Smooth muscle cell (in vitro differentiated cells): ENCODE results near the gene CDCP1. TPM values are rescaled to one million over a fixed set of nuclear protein-coding genes. Genes with fewer than 3 reads are reported as not detected.

ENCODE experiments used
- DNase-seq: peaks from one replicate; lab custom pipeline; 2025; ENCODE audit not compliant: unreplicated experiment; lab: John Stamatoyannopoulos, UW
- H2AFZ ChIP-seq: fragments of 200-600 bp; sonication (generic); 2 replicates; pipeline ENCODE4 v1.6.0; 2016; ENCODE audit warnings: antibody characterized with exemption, low read depth, mild to moderate bottlenecking
- H3F3A ChIP-seq: fragments of 200-600 bp; sonication (generic); 2 replicates; pipeline ENCODE4 v1.6.0; 2017; ENCODE audit warnings: antibody characterized with exemption, low read depth
- H3K27ac ChIP-seq: fragments of 200-600 bp; sonication (generic); 2 replicates; pipeline ENCODE4 v1.5.1; 2016; ENCODE audit warnings: low read depth, mild to moderate bottlenecking
- H3K27me3 ChIP-seq: fragments of 200-600 bp; sonication (generic); 2 replicates; pipeline ENCODE4 v1.6.1; 2016; ENCODE audit warnings: low read depth, mild to moderate bottlenecking
- H3K36me3 ChIP-seq: fragments of 200-600 bp; sonication (generic); 2 replicates; pipeline ENCODE4 v1.5.1; 2016; ENCODE audit warnings: low read depth
- H3K4me1 ChIP-seq: fragments of 200-600 bp; sonication (generic); 2 replicates; pipeline ENCODE4 v1.5.1; 2016; ENCODE audit warnings: low read depth
- H3K4me2 ChIP-seq: fragments of 200-600 bp; sonication (generic); 2 replicates; pipeline ENCODE4 v1.6.0; 2016; ENCODE audit warnings: mild to moderate bottlenecking
- H3K4me3 ChIP-seq: fragments of 200-600 bp; sonication (generic); 2 replicates; pipeline ENCODE4 v1.5.1; 2016; ENCODE audit warnings: mild to moderate bottlenecking
- H3K79me2 ChIP-seq: fragments of 200-600 bp; sonication (generic); 2 replicates; pipeline ENCODE4 v1.6.0; 2016; ENCODE audit warnings: low read depth, mild to moderate bottlenecking
- H3K9ac ChIP-seq: fragments of 200-600 bp; sonication (generic); 2 replicates; pipeline ENCODE4 v1.6.0; 2016; ENCODE audit warnings: low read depth
- H3K9me3 ChIP-seq: fragments of 200-600 bp; sonication (generic); replicated peaks from 2 replicates; pipeline ENCODE4 v1.5.1; 2016; ENCODE audit warnings: low read depth
- H4K20me1 ChIP-seq: fragments of 200-600 bp; sonication (generic); 2 replicates; pipeline ENCODE4 v1.6.0; 2016; ENCODE audit warnings: low read depth
- WGBS: methylation state at CpG from one replicate; pipeline ENCODE4 v1.1.7; 2016; ENCODE audit warnings: low lambda C conversion rate; 5-methylcytosine and 5-hydroxymethylcytosine counted together
- polyA plus RNA-seq: library from polyadenylated mRNA; unstranded; fragments of >200 nt; fragmentation: Nextera tagmentation; extraction: Ambion mirVana; gene quantifications from 2 replicates; pipeline ENCODE4 v1.2.1, GENCODE V29; 2016
- total RNA-seq: library from RNA; depleted of rRNA; stranded (reverse); fragments of >200 nt; gene quantifications from 2 replicates; pipeline ENCODE4 v1.2.3, GENCODE V29; 2014
- TF ChIP-seq, protein P1 (sequence below): fragments of 200-600 bp; sonication (generic); IDR thresholded peaks from 2 replicates; pipeline ENCODE4 v1.5.1; 2017; ENCODE audit warnings: borderline replicate concordance, mild to moderate bottlenecking, antibody characterized with exemption; ENCODE audit not compliant: insufficient read depth, poor library complexity, severe bottlenecking

The CDCP1 gene
- total and polyA plus RNA-seq, 2 experiments from 2014 or later, result 2.5 to 7.9 TPM

DNA sequence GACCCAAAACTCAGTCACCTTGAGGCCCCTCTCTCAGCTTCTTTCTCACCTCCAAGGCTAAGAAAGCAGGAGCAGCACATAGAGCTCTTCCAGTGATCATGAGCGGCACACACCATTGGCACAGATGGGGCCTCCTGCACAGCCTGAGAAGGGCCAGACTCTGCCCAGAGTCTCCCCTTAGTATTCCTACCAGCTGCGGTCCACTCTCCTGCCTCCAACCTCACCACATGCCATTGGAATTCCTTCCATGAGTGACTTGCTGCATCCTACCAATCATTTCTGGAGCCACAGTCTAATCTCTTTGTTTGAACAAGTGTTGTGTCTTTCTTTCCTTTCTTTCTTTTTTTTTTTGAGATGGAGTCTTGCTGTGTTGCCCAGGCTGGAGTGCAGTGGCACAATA is 39.3 kb downstream of the CDCP1 start:
- no peaks in the 10 kb centered on the region for H4K20me1 ChIP-seq
- no peak overlapping the region for H3K9ac ChIP-seq
- peaks cover 17% of the 10 kb centered on the region for H3F3A ChIP-seq
- no peak overlapping the region for H3K4me3 ChIP-seq
- peak overlapping the region; percentile 98 for H3K27ac ChIP-seq
- no peaks in the 10 kb centered on the region for H3K79me2 ChIP-seq
- peak overlapping the region; percentile 75 for H3K4me2 ChIP-seq
- no peaks in the 10 kb centered on the region for H3K36me3 ChIP-seq
- DNase-seq, result no peak
- H3K4me1 ChIP-seq, result peaks cover 5% of the 10 kb centered on the region
- H2AFZ ChIP-seq, result no peak overlapping the region
- WGBS, result 82% methylated on average over 2 of the region's 2 CpGs
- TF ChIP-seq, protein P1, sequence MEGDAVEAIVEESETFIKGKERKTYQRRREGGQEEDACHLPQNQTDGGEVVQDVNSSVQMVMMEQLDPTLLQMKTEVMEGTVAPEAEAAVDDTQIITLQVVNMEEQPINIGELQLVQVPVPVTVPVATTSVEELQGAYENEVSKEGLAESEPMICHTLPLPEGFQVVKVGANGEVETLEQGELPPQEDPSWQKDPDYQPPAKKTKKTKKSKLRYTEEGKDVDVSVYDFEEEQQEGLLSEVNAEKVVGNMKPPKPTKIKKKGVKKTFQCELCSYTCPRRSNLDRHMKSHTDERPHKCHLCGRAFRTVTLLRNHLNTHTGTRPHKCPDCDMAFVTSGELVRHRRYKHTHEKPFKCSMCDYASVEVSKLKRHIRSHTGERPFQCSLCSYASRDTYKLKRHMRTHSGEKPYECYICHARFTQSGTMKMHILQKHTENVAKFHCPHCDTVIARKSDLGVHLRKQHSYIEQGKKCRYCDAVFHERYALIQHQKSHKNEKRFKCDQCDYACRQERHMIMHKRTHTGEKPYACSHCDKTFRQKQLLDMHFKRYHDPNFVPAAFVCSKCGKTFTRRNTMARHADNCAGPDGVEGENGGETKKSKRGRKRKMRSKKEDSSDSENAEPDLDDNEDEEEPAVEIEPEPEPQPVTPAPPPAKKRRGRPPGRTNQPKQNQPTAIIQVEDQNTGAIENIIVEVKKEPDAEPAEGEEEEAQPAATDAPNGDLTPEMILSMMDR, result no peak
- H3K27me3 ChIP-seq, result no peaks in the 10 kb centered on the region
- no peaks in the 10 kb centered on the region for H3K9me3 ChIP-seq

DNA sequence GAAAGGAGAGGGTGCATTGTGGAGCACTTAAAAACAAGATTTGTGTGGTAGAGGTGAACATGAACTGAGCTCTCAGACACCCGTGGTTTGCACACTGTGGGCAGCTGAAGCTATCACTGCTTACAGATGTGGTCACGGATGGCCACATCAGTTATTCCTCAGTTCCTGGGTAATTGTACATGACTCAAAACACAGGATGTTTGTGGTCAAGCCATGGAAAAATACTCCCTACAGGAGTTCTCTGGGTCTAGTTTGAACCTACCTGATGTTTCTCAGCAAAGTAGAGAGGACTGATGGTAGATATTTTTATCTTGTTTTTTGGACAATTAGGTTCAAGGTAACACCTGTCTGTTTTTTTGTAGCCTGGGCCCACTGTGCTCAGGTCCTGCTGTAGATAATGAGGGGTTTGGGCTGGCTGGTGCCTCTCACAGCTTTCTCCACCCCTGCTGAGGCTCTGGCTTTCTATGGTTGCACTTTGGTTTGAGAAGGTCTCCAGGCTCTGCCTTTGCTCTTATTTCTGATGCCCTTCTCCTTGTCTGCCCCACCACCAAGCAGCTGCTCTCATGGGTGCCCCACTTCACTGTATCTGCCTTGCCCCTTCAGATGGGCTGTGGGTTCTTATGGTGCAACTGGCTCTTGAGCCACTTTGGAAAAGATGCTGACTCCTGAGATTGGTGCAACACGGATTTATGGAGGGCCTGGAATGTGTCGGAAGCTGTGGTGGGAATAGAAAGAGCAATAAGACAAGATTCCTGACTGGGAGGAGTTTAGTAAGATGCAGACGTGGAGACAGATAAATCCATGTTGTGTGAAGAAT is 40.1 kb downstream of the CDCP1 start:
- H3K4me3 ChIP-seq, result no peak overlapping the region
- peak overlapping the region; percentile 98 for H3K27ac ChIP-seq
- H3K4me1 ChIP-seq, result peaks cover 5% of the 10 kb centered on the region
- H3F3A ChIP-seq, result peaks cover 17% of the 10 kb centered on the region
- no peak for DNase-seq
- WGBS, result 8% methylated on average over 5 of the region's 5 CpGs
- no peaks in the 10 kb centered on the region for H3K9me3 ChIP-seq
- H3K27me3 ChIP-seq, result no peaks in the 10 kb centered on the region
- no peak overlapping the region for H2AFZ ChIP-seq
- peak overlapping the region; percentile 67 for H3K9ac ChIP-seq
- H4K20me1 ChIP-seq, result no peaks in the 10 kb centered on the region
- H3K36me3 ChIP-seq, result no peaks in the 10 kb centered on the region
- peak overlapping the region; percentile 75 for H3K4me2 ChIP-seq
- no peaks in the 10 kb centered on the region for H3K79me2 ChIP-seq
- TF ChIP-seq, protein P1, result no peak

DNA sequence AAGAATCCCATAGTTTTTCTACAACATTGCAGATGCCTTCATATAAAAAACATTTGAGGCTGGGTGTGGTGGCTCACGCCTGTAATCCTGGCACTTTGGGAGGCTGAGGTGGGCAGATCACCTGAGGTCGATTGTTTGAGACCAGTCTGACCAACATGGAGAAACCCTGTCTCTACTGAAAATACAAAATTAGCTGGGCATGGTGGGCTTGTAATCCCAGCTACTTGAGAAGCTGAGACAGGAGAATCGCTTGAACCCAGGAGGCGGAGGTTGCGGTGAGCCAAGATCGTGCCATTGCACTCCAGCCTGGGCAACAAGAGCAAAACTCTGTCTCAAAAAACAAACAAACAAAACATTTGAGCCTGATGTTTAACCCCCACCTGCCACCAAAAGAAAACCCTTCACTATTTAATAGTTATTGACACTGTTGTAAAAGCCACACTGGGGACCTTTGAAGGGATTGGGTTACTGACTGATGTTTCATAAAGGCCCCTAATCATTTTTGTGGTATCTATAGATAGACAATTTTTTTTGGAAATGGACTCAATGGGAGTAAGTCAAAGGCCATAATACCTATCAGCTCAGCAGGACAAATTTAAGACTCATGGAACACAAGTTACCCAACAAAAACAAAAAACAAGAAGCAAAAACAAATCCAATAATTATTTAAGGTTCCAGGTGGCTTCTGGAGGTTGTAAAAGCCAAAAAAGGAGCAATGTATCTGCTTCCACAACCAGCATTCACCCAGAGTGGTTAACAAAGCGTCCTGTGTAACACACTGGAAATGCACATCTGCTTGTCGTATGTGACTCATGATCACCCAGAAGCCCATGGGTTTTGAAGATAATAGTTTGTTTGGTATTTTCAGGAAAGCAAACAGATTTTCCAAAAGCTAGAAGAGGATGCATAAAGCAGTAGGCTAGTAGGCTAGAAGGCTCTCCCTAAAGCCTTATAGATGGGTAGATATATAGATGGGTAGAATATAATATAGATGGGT is 41.2 kb downstream of the CDCP1 start:
- Histone ChIP-seq H3K9ac (peak overlapping the region; percentile 67), H3K4me1 (peaks cover 7% of the 10 kb centered on the region), H3F3A (peaks cover 24% of the 10 kb centered on the region), H3K27ac (peak overlapping the region; percentile 98), H3K27me3 (no peaks in the 10 kb centered on the region), H3K4me3 (no peak overlapping the region), H3K79me2 (no peaks in the 10 kb centered on the region), H3K36me3 (no peaks in the 10 kb centered on the region), H2AFZ (no peak overlapping the region), H4K20me1 (no peaks in the 10 kb centered on the region), H3K9me3 (no peaks in the 10 kb centered on the region), H3K4me2 (peak overlapping the region; percentile 75)
- TF ChIP-seq, protein P1, result no peak
- 71% methylated on average over 8 of the region's 8 CpGs for WGBS
- DNase-seq, result no peak
